ENCODE data around the gene RGS3.

- TF ChIP-seq CTCF (IDR thresholded peaks at IDR 0.05) = no peak
- no peak for TF ChIP-seq TEAD4 (IDR thresholded peaks at IDR 0.05; ENCODE audit: borderline replicate concordance, insufficient read depth)
- no peak for TF ChIP-seq PBX3 (IDR thresholded peaks at IDR 0.05)
- TF ChIP-seq, protein P1, sequence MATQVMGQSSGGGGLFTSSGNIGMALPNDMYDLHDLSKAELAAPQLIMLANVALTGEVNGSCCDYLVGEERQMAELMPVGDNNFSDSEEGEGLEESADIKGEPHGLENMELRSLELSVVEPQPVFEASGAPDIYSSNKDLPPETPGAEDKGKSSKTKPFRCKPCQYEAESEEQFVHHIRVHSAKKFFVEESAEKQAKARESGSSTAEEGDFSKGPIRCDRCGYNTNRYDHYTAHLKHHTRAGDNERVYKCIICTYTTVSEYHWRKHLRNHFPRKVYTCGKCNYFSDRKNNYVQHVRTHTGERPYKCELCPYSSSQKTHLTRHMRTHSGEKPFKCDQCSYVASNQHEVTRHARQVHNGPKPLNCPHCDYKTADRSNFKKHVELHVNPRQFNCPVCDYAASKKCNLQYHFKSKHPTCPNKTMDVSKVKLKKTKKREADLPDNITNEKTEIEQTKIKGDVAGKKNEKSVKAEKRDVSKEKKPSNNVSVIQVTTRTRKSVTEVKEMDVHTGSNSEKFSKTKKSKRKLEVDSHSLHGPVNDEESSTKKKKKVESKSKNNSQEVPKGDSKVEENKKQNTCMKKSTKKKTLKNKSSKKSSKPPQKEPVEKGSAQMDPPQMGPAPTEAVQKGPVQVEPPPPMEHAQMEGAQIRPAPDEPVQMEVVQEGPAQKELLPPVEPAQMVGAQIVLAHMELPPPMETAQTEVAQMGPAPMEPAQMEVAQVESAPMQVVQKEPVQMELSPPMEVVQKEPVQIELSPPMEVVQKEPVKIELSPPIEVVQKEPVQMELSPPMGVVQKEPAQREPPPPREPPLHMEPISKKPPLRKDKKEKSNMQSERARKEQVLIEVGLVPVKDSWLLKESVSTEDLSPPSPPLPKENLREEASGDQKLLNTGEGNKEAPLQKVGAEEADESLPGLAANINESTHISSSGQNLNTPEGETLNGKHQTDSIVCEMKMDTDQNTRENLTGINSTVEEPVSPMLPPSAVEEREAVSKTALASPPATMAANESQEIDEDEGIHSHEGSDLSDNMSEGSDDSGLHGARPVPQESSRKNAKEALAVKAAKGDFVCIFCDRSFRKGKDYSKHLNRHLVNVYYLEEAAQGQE (IDR thresholded peaks at IDR 0.05; ENCODE audit: low read depth, low read length) = no peak
- no peak for TF ChIP-seq SIN3A (IDR thresholded peaks at IDR 0.05; ENCODE audit: borderline replicate concordance, low read depth, low read length)
- TF ChIP-seq FOXJ3 (CRISPR knock-in tag; IDR thresholded peaks at IDR 0.05) = no peak
- TF ChIP-seq CHD2 (IDR thresholded peaks at IDR 0.05; ENCODE audit: low read length, partially characterized antibody) = no peak
These were observed 79.2 kb downstream of the RGS3 start for GRCh38 chr9:113542741-113543140.
